NK-92 (cell line): ENCODE measurements around the gene ANK3.

Experiments used
- DNase-seq: peaks from one replicate; lab custom pipeline; 2025; ENCODE audit not compliant: unreplicated experiment; lab: John Stamatoyannopoulos, UW

The ANK3 gene

DNA sequence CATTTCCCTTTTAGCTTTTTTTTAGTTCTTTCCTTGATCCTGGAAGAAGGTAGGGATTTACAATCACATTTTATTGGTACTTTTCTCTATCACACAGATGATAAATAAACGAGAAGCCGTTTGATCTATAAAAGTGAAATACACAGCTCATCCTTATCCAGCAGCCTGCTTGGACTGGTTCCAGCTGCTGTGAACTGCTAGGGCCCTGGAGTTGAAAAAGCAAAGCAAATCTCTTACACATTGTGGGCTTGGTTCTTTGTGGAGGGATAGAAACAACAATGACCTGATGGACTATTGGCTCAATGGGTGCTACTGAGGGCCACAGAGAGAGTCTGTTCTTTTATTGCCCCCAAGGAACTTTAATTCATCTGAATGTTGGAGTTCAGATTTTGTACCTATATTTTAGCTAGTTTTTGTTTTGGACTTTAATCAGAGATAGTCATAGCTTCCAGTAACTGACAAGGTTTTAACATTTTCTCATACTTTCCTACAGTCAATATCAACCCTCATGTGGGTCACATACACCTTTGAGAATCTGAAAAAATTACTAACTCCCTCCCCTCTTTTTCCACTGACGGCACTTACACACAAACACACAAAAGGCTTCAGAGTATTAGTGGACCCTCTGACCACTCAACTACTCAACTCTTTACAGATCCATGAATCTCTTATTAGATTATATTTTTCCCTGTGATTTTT lies 391.7 kb downstream of the ANK3 start:
- DNase-seq = no peak

DNA sequence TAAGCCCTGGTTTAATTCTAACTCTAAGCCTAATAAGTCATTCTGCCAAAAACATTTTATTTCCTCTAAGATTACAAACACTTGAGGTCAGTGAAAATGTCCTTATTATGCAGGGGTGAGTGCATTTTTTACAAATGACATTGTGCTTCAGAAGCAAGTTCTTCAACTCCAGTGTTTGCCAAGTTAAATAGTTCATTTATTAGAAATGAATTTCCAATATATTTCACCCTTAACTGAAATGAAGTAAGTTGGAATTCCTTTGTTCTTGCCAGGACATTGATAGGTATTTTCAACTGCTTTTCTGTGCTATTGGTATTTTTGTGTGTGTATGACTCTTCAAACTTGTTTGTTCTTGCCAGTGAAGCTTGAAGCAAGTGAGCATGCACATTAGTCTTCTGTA lies 393.8 kb downstream of the ANK3 start:
- no peak for DNase-seq

DNA sequence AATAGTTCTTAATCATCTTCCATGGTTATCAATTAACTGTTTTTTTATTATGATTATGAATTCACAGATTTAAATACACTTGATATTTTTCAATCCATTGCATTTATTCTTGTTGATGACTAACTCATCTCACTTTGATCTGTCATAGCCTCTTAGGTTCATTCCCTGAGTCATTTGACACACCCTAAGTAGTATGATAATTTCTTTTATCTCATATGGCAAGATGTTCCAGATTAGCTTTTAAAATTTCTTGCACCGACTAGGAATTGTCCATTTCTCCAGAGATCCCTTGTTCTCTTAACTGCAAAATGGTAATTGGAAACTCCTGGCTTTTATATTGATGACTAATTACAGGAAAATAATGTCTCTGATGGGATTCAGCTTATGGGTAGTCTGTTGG lies 395.7 kb downstream of the ANK3 start:
- DNase-seq = no peak

DNA sequence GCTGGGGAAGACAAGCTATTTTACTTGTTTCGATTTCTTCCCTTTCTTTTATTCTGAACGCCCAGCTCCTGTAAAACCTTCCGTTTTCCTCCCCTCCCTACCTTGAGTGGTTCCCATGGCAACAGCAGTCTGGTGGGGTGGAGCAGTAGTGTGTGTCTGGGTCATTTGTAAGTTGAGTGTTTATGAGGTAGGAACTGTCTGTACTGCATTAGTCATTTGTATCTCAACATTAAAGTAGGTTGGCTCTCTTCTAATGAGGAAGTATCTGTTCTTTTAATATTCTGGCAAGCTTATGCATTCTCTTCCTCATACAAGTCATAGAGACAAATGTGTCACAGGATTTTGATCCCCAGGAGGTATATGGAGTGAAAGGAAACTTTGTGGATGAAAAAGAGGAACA lies 398.0 kb downstream of the ANK3 start:
- DNase-seq = no peak

DNA sequence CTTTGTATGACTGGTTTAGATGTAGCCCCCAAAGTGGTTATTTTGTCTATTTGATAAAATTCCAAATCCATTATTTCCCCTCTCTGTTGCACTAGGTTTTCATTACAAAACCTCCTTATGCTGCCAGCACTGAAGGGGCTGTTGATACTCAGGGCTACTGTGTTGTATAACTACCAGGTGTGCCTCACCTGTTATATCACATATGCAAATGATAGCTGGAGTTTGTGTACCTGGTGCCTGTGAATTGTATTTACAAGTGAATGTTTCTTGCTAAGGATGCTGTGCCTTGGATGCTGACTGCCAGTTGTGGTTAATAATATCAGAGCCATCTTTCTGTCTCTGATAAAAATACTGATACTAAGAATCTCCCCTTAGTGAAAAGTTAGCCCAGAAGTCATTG lies 398.6 kb downstream of the ANK3 start:
- no peak for DNase-seq

DNA sequence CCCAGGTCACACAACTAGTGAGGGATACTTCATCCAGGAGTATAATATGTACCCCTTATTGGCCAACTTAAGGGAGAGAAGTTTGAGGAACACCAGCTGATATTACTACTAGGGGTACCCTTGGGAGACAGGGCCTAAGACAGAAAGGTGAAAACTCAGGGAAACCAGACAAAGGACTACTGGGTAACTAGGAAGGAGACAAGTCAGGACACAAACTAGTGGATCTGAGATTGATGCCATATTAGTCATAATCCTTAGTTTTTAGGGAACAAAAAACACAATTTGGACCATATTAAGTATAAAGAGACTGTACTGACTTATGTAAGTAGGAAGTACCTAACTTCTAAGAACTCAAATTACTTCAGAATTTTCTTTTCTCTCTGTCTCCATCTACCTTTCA lies 404.0 kb downstream of the ANK3 start:
- DNase-seq = no peak

DNA sequence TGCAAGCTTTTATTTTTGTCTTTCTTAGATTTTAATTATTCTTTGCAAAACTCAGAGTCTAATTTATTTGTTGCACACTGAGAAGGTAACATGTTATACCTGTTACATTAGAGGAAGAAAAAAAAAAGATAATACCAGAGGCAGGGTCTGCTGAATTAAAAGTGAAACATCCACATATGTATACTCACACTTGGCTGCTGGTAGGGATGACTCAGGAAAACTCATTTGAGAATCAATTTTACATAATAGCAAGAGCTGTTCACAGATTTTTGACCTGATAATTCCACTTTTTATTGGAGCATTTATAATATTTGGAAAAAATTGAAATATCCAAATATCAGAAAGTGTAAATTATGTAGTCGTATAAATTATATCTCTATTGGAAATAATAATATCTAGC lies 405.3 kb downstream of the ANK3 start:
- DNase-seq = no peak

DNA sequence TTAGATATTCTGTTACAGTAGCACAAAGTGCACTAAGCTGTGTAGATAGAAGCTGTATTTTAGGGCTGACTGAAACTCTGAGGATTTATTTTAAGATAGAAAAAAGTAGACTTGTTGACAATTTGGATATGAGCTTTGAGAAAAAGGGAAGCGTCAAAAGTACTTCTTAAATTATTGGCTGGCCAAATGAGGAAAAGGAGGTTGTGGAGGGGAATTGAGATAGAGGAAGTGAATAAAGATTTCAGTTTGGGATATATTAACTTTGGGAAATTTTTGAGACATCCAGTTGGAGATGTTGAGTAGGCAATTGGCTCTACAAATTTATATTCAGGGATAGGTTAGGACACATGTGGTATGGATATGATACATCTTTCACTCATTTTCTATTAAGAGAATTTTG lies 409.3 kb downstream of the ANK3 start:
- DNase-seq = no peak

DNA sequence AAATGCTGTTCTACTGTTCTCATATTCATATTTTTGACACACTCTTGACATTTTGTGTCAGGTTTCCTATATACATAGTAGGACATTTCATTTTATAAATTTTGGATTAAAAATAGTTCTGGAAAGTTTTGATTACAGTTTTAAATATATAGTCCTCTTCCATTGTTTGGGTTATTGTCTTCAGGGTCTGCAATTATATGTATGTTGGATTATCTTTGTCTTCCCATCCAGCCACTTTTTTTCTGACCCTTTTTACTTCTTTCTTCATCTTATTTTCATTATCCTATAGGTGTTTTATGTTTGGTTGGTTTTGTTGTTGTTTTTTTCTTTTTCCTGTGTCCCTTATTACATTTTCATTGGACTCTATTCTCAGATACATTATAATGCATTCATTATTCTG lies 412.2 kb downstream of the ANK3 start:
- no peak for DNase-seq

DNA sequence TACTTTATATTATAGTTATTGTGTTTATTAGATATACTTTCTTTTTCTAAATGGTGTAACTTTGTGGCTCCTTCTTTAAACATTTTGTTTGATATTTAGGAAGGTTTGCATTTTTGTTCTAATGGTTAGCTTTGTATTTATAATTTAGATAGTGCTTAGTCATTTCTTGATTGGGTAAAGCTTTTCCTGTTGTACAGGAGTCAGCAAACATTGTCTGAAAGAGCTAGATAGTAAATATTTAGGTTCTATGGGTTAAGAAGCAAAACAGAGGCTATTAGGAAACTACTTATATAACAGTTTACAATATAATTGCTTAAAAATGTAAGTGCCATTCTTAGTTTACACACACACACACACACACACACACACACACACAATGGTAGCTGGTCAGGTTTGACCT lies 412.8 kb downstream of the ANK3 start:
- DNase-seq = no peak
